MM.1S (cell line): Measurements from ENCODE around the gene ATF5.

Experiments used
- DNase-seq: peaks from one replicate; pipeline ENCODE4 v3.0.0-alpha.2; 2015
- H2AFZ ChIP-seq: fragments of 300-600 bp; sonication (generic); 2 replicates; pipeline ENCODE4 v1.6.0; 2016; ENCODE audit warnings: antibody characterized with exemption, low read length
- H3F3A ChIP-seq: fragments of 300-600 bp; sonication (generic); 2 replicates; pipeline ENCODE4 v1.6.1; 2016; ENCODE audit warnings: mild to moderate bottlenecking, antibody characterized with exemption, low read length, moderate library complexity, mixed read lengths; ENCODE audit not compliant: insufficient read depth
- H3K27ac ChIP-seq: fragments of 300-600 bp; sonication (generic); 2 replicates; pipeline ENCODE4 v1.5.1; 2016; ENCODE audit warnings: mild to moderate bottlenecking, low read length
- H3K27me3 ChIP-seq: fragments of 300-600 bp; sonication (generic); replicated peaks from 2 replicates; pipeline ENCODE4 v1.6.0; 2016; ENCODE audit warnings: low read length; ENCODE audit not compliant: insufficient read depth
- H3K36me3 ChIP-seq: fragments of 300-600 bp; sonication (generic); replicated peaks from 2 replicates; pipeline ENCODE4 v1.6.1; 2016; ENCODE audit warnings: mild to moderate bottlenecking, low read length, mixed read lengths; ENCODE audit not compliant: insufficient read depth
- H3K4me1 ChIP-seq: fragments of 300-600 bp; sonication (generic); 2 replicates; pipeline ENCODE4 v1.6.1; 2016; ENCODE audit warnings: low read length, mixed read lengths
- H3K4me2 ChIP-seq: fragments of 300-600 bp; sonication (generic); 2 replicates; pipeline ENCODE4 v1.6.0; 2016; ENCODE audit warnings: low read depth, low read length
- H3K4me3 ChIP-seq: fragments of 300-600 bp; sonication (generic); 2 replicates; pipeline ENCODE4 v1.5.1; 2016; ENCODE audit warnings: low read length, mixed read lengths
- H3K79me2 ChIP-seq: fragments of 300-600 bp; sonication (generic); 2 replicates; pipeline ENCODE4 v1.6.1; 2016; ENCODE audit warnings: mixed run types, low read length, mixed read lengths
- H3K9ac ChIP-seq: fragments of 300-600 bp; sonication (generic); 2 replicates; pipeline ENCODE4 v1.6.1; 2016; ENCODE audit warnings: low read length, mixed read lengths
- H3K9me2 ChIP-seq: fragments of 300-600 bp; sonication (generic); replicated peaks from 2 replicates; pipeline ENCODE4 v1.6.1; 2016; ENCODE audit warnings: mild to moderate bottlenecking, low read length, mixed read lengths; ENCODE audit not compliant: insufficient read depth
- H3K9me3 ChIP-seq: fragments of 300-600 bp; sonication (generic); replicated peaks from 2 replicates; pipeline ENCODE4 v1.6.1; 2016; ENCODE audit warnings: mild to moderate bottlenecking, low read length, mixed read lengths; ENCODE audit not compliant: insufficient read depth
- H4K20me1 ChIP-seq: fragments of 300-600 bp; sonication (generic); 2 replicates; pipeline ENCODE4 v1.6.1; 2016; ENCODE audit warnings: mild to moderate bottlenecking, low read length, moderate library complexity, mixed read lengths; ENCODE audit not compliant: insufficient read depth
- EZH2 ChIP-seq: fragments of 300-600 bp; sonication (generic); optimal IDR thresholded peaks from 2 replicates; pipeline ENCODE3; 2017; ENCODE audit warnings: low read depth, mild to moderate bottlenecking, antibody characterized with exemption, low read length, mixed read lengths
- EZH2phosphoT487 ChIP-seq: fragments of 300-600 bp; sonication (generic); IDR thresholded peaks from 2 replicates; pipeline ENCODE4 v1.6.1; 2018; ENCODE audit warnings: antibody characterized with exemption, low read length
- TF ChIP-seq, protein P1 (sequence below): fragments of 300-600 bp; sonication (generic); IDR thresholded peaks from 2 replicates; pipeline ENCODE4 v1.5.1; 2016; ENCODE audit warnings: antibody characterized with exemption, low read length, mixed read lengths

The ATF5 gene

DNA sequence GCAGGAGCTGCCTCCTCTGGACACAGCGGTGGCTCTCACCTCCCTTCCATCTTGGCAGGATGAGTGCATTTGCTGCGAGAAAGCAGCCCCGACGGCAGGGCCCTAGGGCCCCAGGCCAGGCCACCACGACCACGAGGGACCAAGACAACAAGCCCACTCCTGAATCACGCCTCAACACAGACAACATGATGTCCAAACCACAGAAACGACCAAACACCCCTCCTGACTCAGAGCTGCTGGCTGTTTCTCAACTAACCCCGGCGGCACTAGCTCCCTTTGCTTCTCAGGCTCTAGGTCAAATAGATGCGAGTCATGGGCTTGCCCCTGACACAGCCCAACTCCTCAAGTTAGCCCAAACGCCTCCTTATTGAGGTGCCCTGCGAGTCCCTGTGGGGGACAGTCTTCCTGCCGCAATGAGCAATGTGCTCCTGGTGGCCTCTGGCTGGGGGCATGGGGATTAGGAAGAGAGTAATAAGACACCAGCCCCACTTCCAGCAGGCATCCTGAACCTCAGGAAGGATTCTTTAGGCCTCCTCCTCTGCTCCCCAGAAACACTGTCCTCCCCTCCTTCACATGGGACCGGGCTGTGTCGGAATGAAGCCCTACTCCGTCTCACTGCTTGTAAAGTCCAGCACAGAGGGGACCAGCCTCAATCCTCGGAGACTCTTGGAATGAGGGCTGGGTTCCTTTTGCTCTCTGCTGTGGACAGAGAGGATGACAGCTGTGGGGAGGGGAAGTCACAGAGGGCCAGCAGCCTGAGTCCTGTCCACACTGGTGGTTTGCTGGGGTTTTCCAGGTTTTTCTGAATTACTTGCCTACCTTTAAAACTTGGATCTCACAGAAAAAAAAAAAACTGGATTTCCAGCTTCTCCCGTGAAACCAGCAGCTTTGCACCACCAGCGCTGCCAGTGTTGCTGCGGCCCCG lies 6.9 kb upstream of the ATF5 start:
- Histone ChIP-seq H3K4me1 (peaks cover 3% of the 10 kb centered on the region), H3K27ac (no peak overlapping the region), H3K27me3 (no peaks in the 10 kb centered on the region), H3K9ac (no peak overlapping the region), H4K20me1 (peaks cover 18% of the 10 kb centered on the region; the same call in 1 of the 2 replicates), H3K36me3 (peaks cover 10% of the 10 kb centered on the region), H2AFZ (no peak overlapping the region), H3F3A (no peaks in the 10 kb centered on the region), H3K9me3 (no peaks in the 10 kb centered on the region), H3K9me2 (no peaks in the 10 kb centered on the region), H3K4me3 (no peak overlapping the region), H3K79me2 (peaks cover 98% of the 10 kb centered on the region), H3K4me2 (no peak overlapping the region)
- TF ChIP-seq EZH2 (no peak), EZH2phosphoT487 (no peak)
- TF ChIP-seq, protein P1, sequence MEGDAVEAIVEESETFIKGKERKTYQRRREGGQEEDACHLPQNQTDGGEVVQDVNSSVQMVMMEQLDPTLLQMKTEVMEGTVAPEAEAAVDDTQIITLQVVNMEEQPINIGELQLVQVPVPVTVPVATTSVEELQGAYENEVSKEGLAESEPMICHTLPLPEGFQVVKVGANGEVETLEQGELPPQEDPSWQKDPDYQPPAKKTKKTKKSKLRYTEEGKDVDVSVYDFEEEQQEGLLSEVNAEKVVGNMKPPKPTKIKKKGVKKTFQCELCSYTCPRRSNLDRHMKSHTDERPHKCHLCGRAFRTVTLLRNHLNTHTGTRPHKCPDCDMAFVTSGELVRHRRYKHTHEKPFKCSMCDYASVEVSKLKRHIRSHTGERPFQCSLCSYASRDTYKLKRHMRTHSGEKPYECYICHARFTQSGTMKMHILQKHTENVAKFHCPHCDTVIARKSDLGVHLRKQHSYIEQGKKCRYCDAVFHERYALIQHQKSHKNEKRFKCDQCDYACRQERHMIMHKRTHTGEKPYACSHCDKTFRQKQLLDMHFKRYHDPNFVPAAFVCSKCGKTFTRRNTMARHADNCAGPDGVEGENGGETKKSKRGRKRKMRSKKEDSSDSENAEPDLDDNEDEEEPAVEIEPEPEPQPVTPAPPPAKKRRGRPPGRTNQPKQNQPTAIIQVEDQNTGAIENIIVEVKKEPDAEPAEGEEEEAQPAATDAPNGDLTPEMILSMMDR = no peak
- DNase-seq = no peak

DNA sequence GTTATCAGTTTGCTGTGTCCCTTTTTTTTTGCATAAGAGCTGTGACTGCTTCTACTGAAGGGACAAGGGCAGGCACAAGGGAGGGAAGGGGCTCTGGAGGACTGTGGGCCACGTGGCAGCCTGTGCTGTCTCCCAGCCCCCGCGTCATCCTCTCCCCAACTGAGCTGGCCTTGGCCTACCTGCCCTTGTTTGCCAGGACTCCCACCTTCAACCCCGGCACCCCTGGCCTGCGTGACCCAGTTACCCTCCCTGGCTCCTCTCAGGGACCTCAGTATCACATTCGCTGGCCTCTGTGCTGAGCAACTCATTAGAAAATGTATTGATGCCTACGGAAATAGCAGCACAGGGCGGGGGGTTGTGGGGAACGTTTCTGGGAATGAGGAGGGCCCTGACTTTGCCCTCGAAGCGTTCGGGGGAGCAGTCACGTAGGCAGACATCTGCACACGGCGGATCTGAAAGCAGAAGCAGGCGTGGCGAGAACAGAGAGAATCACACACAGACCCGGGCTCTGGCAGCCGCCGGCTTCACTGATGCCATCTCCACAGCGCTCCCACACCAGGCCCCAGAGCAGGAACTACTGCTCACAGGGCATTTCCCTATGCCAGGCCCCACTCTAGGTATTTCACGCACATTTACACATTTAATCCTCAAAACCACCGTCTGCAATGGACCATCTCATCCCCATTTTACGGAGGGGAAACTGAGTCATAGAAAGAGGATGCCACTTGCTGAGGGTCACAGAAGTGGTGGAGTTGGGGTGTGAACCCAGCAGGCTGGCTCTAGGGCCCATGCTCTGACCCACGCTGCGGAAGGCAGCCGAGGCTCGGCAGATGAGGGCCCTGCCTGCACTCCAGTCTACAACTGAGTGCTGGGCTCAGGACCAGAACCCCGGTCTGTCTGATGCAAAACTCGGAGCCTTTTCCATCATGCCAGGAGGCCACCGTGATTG lies 5.7 kb upstream of the ATF5 start:
- Histone ChIP-seq H3K4me1 (peaks cover 12% of the 10 kb centered on the region), H3K36me3 (peaks cover 13% of the 10 kb centered on the region)

More for the DNA sequence above, 5.7 kb upstream of the ATF5 start:
- no peaks in the 10 kb centered on the region for H3K9me2 ChIP-seq
- TF ChIP-seq EZH2phosphoT487 = no peak
- no peak for TF ChIP-seq EZH2
- TF ChIP-seq, protein P1 = no peak
- H3K79me2 ChIP-seq = peaks cover 98% of the 10 kb centered on the region
- peaks cover 14% of the 10 kb centered on the region; the same call in 1 of the 2 replicates for H4K20me1 ChIP-seq
- no peaks in the 10 kb centered on the region for H3K9me3 ChIP-seq
- DNase-seq = no peak
- no peak overlapping the region for H3K9ac ChIP-seq
- H3K4me3 ChIP-seq = no peak overlapping the region
- no peak overlapping the region for H2AFZ ChIP-seq
- no peak overlapping the region for H3K27ac ChIP-seq
- H3K4me2 ChIP-seq = no peak overlapping the region
- no peaks in the 10 kb centered on the region for H3F3A ChIP-seq
- no peaks in the 10 kb centered on the region for H3K27me3 ChIP-seq
